Left kidney (tissue), 8 donors: ENCODE data around the gene OR4L1. TPM values are rescaled to one million over a fixed set of nuclear protein-coding genes. Genes with fewer than 3 reads are reported as not detected.
"Not testable (repeated sequence)": the region's sequence is repeated elsewhere in the genome, so short reads cannot be mapped to it uniquely, and the experiment has no call there.

ENCODE experiments used
- DNase-seq: peaks from one replicate; pipeline ENCODE4 v3.0.0-alpha.2; 2013
- long read RNA-seq, 8 donors: transcript quantifications; one replicate each; lab custom pipeline, GENCODE V29; 2026
- polyA plus RNA-seq: library from polyadenylated mRNA; unstranded; fragments of 120-200 nt; gene quantifications from one replicate; pipeline ENCODE4 v1.2.1, GENCODE V29; 2013; ENCODE audit not compliant: insufficient read length

Gene OR4L1
- polyA plus RNA-seq, result not detected
- long read RNA-seq, donor 1, result 0 reads
- long read RNA-seq, donor 2, result 0 reads
- long read RNA-seq, donor 3, result 0 reads
- long read RNA-seq, donor 4, result 0 reads
- long read RNA-seq, donor 5, result 0 reads
- long read RNA-seq, donor 6, result 0 reads
- long read RNA-seq, donor 7, result 0 reads
- long read RNA-seq, donor 8, result 0 reads

GRCh38 chr14:20059745-20060144 lies at the start of gene OR4L1:
OR4L1 (plus strand) TSS chr14:20060045; CDS start chr14:20060045, 0 bp downstream.
- DNase-seq, result no peak

GRCh38 chr14:20019257-20019865 lies 40.5 kb upstream of the OR4L1 start, which contains the start of gene OR4K14:
OR4K14 (minus strand) TSS chr14:20019307; CDS start chr14:20015193, 4,114 bp downstream.
- DNase-seq, result no peak

GRCh38 chr14:20031058-20031457 lies 28.8 kb upstream of the OR4L1 start:
- DNase-seq, result no peak

- no peak for DNase-seq
Measured at GRCh38 chr14:20035449-20035848, 24.4 kb upstream of the OR4L1 start.

- no peak for DNase-seq
Measured at GRCh38 chr14:20035938-20036337, 23.9 kb upstream of the OR4L1 start, which contains the start of gene OR4K13. OR4K13 (minus strand) TSS chr14:20036038; CDS start chr14:20034758, 1,280 bp downstream.

- DNase-seq, result no peak
Measured at GRCh38 chr14:20044243-20044642, 15.6 kb upstream of the OR4L1 start.

GRCh38 chr14:20048202-20048601 lies 11.6 kb upstream of the OR4L1 start:
- DNase-seq, result no peak

GRCh38 chr14:20092050-20092449 lies 32.2 kb downstream of the OR4L1 start:
- DNase-seq, result no peak

GRCh38 chr14:20093442-20093841 lies 33.6 kb downstream of the OR4L1 start:
- DNase-seq, result no peak

GRCh38 chr14:20098926-20099770 lies 39.3 kb downstream of the OR4L1 start:
- not testable (repeated sequence) for DNase-seq

- no peak for DNase-seq
Measured at GRCh38 chr14:20110438-20110837, 50.6 kb downstream of the OR4L1 start, which contains the start of gene OR4K17. OR4K17 (plus strand) TSS chr14:20110739; CDS start chr14:20117500, 6,761 bp downstream.

Other genes with a start within 250 kb of the OR4L1 start
- not detected for gene OR4K2, start 184.9 kb upstream of the OR4L1 start, polyA plus RNA-seq
- gene OR4K5, start 139.4 kb upstream of the OR4L1 start, polyA plus RNA-seq, result not detected
- not detected for gene OR4K1, start 129.1 kb upstream of the OR4L1 start, polyA plus RNA-seq
- gene OR4K15, start 84.5 kb upstream of the OR4L1 start, polyA plus RNA-seq, result not detected
- not detected for gene OR4Q2, start 57.9 kb upstream of the OR4L1 start, polyA plus RNA-seq
- gene OR4K14, start 40.7 kb upstream of the OR4L1 start, polyA plus RNA-seq, result not detected
- gene OR4K13, start 24.0 kb upstream of the OR4L1 start, polyA plus RNA-seq, result not detected
- gene OR4K17, start 50.7 kb downstream of the OR4L1 start, polyA plus RNA-seq, result 0.10 TPM
- gene OR4N5, start 78.8 kb downstream of the OR4L1 start, polyA plus RNA-seq, result not detected
- not detected for gene OR11G2, start 130.9 kb downstream of the OR4L1 start, polyA plus RNA-seq
- not detected for gene OR11H6, start 163.7 kb downstream of the OR4L1 start, polyA plus RNA-seq
- gene OR11H7, start 168.9 kb downstream of the OR4L1 start, polyA plus RNA-seq, result 0.98 TPM
- 0.13 TPM for gene OR11H4, start 179.2 kb downstream of the OR4L1 start, polyA plus RNA-seq
- 28.9 TPM for gene TTC5, start 245.9 kb downstream of the OR4L1 start, polyA plus RNA-seq